ENCODE measurements around the gene NUP62. TPM values are rescaled to one million over a fixed set of nuclear protein-coding genes. Genes with fewer than 3 reads are reported as not detected.

Gene NUP62
- total RNA-seq, 1 experiment from 2014 or later = 127 TPM

GRCh38 chr19:49858088-49858985, 71.0 kb downstream of the NUP62 start:
- Histone ChIP-seq H3K4me2 (ENCODE audit: insufficient read depth, insufficient read length, low read length) (no peak overlapping the region), H2BK12ac (ENCODE audit: insufficient read length, low read depth, low read length) (no peak overlapping the region), H3K23me2 (ENCODE audit: insufficient read length, low read depth, low read length, poor library complexity, severe bottlenecking) (no peaks in the 10 kb centered on the region), H4K5ac (ENCODE audit: insufficient read length, low read depth, low read length) (no peak overlapping the region), H3K4ac (ENCODE audit: low read depth, low read length) (no peak overlapping the region), H3K27me3 (ENCODE audit: insufficient read depth, low read length) (no peaks in the 10 kb centered on the region), H3K23ac (ENCODE audit: insufficient read length, low read depth, low read length) (no peak overlapping the region), H2BK5ac (ENCODE audit: insufficient read length, low read length) (no peak overlapping the region), H3K9me3 (ENCODE audit: control insufficient read depth, low read depth, low read length) (no peaks in the 10 kb centered on the region), H2AFZ (ENCODE audit: low read length) (no peak overlapping the region), H2BK20ac (ENCODE audit: low read depth, low read length, poor library complexity, severe bottlenecking) (no peak overlapping the region), H3K18ac (ENCODE audit: insufficient read length, low read depth, low read length) (no peak overlapping the region), H3K79me1 (ENCODE audit: insufficient read depth, low read depth, low read length, poor library complexity, severe bottlenecking) (peaks cover 5% of the 10 kb centered on the region), H4K91ac (ENCODE audit: insufficient read length, low read depth, low read length) (no peak overlapping the region), H3K9ac (ENCODE audit: extremely low read depth, insufficient read length, low read length) (no peak overlapping the region), H3K56ac (ENCODE audit: insufficient read length, low read depth, low read length) (no peak overlapping the region), H4K8ac (replicated peaks; ENCODE audit: insufficient read length, low read depth, low read length) (no peak overlapping the region), H3K27ac (ENCODE audit: insufficient read length, low read depth, low read length) (no peak overlapping the region), H2BK120ac (ENCODE audit: low read depth, low read length, poor library complexity, severe bottlenecking) (no peak overlapping the region), H4K20me1 (ENCODE audit: control insufficient read depth, insufficient read depth, insufficient read length) (peaks cover 3% of the 10 kb centered on the region), H2AK5ac (ENCODE audit: insufficient read length, low read length) (no peak overlapping the region), H3T11ph (ENCODE audit: low read length) (no peak overlapping the region), H2BK15ac (ENCODE audit: low read depth, low read length) (no peak overlapping the region), H3K79me2 (ENCODE audit: insufficient read depth, low read length) (peaks cover 2% of the 10 kb centered on the region; the same call in 1 of the 2 replicates), H3K4me1 (ENCODE audit: insufficient read depth, low read length) (no peaks in the 10 kb centered on the region), H3K14ac (ENCODE audit: insufficient read depth, low read length) (no peak overlapping the region)
- Mint-ChIP-seq H3K27ac (peak overlapping the region in 1 of 3 experiments; percentile 80; a peak in 2 of 7 replicates), H3K27me3 (ENCODE audit: low read depth) (peaks cover 3% of the 10 kb centered on the region), H3K9me3 (peaks cover 0 to 3% of the 10 kb centered on the region in 2 experiments; a peak in 1 of 5 replicates), H3K4me1 (peaks cover 10 to 21% of the 10 kb centered on the region in 2 experiments), H3K36me3 (ENCODE audit: insufficient read depth in 1 of 3, low read depth in 3 of 3) (peaks cover 17 to 74% (median 63%) of the 10 kb centered on the region in 3 experiments), H3K4me3 (no peak overlapping the region; a peak in 1 of 5 replicates)
- no peak for DNase-seq
- no CpG with 5 or more reads among the region's 37 CpGs for WGBS (ENCODE audit: extremely low coverage, insufficient read length, low lambda C conversion rate)
- TF ChIP-seq, protein P1, sequence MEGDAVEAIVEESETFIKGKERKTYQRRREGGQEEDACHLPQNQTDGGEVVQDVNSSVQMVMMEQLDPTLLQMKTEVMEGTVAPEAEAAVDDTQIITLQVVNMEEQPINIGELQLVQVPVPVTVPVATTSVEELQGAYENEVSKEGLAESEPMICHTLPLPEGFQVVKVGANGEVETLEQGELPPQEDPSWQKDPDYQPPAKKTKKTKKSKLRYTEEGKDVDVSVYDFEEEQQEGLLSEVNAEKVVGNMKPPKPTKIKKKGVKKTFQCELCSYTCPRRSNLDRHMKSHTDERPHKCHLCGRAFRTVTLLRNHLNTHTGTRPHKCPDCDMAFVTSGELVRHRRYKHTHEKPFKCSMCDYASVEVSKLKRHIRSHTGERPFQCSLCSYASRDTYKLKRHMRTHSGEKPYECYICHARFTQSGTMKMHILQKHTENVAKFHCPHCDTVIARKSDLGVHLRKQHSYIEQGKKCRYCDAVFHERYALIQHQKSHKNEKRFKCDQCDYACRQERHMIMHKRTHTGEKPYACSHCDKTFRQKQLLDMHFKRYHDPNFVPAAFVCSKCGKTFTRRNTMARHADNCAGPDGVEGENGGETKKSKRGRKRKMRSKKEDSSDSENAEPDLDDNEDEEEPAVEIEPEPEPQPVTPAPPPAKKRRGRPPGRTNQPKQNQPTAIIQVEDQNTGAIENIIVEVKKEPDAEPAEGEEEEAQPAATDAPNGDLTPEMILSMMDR (conservative IDR thresholded peaks at IDR 0.05) = no peak
